HUES48 (cell line): ENCODE data around the gene DUSP11.
"Not testable (repeated sequence)": the region's sequence is repeated elsewhere in the genome, so short reads cannot be mapped to it uniquely, and the experiment has no call there.

Experiments
- H3K27ac ChIP-seq: one replicate; pipeline ENCODE4 v1.7.0; 2013; ENCODE audit warnings: low read depth, low read length, inconsistent platforms
- H3K27me3 ChIP-seq: 2 replicates; pipeline ENCODE4 v1.6.1; 2013; ENCODE audit warnings: mild to moderate bottlenecking, low read length; ENCODE audit not compliant: control insufficient read depth, insufficient read depth
- H3K36me3 ChIP-seq: 2 replicates; pipeline ENCODE4 v1.6.1; 2013; ENCODE audit warnings: low read length; ENCODE audit not compliant: control insufficient read depth, insufficient read depth
- H3K4me1 ChIP-seq: 2 replicates; pipeline ENCODE4 v1.6.1; 2013; ENCODE audit warnings: mild to moderate bottlenecking, low read length; ENCODE audit not compliant: control insufficient read depth, insufficient read depth
- H3K4me3 ChIP-seq: 2 replicates; pipeline ENCODE4 v1.5.1; 2013; ENCODE audit warnings: mild to moderate bottlenecking, low read depth, low read length
- H3K9ac ChIP-seq: 2 replicates; pipeline ENCODE4 v1.6.1; 2013; ENCODE audit warnings: mild to moderate bottlenecking, low read depth, low read length, moderate library complexity
- H3K9me3 ChIP-seq: 2 replicates; pipeline ENCODE4 v1.6.1; 2013; ENCODE audit warnings: low read length; ENCODE audit not compliant: control insufficient read depth, insufficient read depth

Gene DUSP11

GRCh38 chr2:73772819-73773218, 7.1 kb downstream of the DUSP11 start:
- no peaks in the 10 kb centered on the region for H3K27me3 ChIP-seq
- H3K36me3 ChIP-seq, result peaks cover 75% of the 10 kb centered on the region
- H3K4me1 ChIP-seq, result no peaks in the 10 kb centered on the region
- H3K27ac ChIP-seq, result no peak overlapping the region
- no peak overlapping the region for H3K4me3 ChIP-seq
- H3K9me3 ChIP-seq, result no peaks in the 10 kb centered on the region
- H3K9ac ChIP-seq, result no peak overlapping the region

GRCh38 chr2:73770725-73771124, 9.2 kb downstream of the DUSP11 start:
- no peak overlapping the region for H3K27ac ChIP-seq
- H3K9ac ChIP-seq, result no peak overlapping the region
- H3K9me3 ChIP-seq, result no peaks in the 10 kb centered on the region
- H3K27me3 ChIP-seq, result no peaks in the 10 kb centered on the region
- peaks cover 79% of the 10 kb centered on the region for H3K36me3 ChIP-seq
- H3K4me3 ChIP-seq, result no peak overlapping the region
- H3K4me1 ChIP-seq, result no peaks in the 10 kb centered on the region

- Histone ChIP-seq H3K4me1 (no peaks in the 10 kb centered on the region), H3K27me3 (no peaks in the 10 kb centered on the region), H3K9ac (no peak overlapping the region), H3K36me3 (peaks cover 79% of the 10 kb centered on the region), H3K9me3 (no peaks in the 10 kb centered on the region), H3K4me3 (no peak overlapping the region), H3K27ac (no peak overlapping the region)
Measured at GRCh38 chr2:73766994-73767393, 12.9 kb downstream of the DUSP11 start.

GRCh38 chr2:73766349-73766748, 13.6 kb downstream of the DUSP11 start:
- H3K36me3 ChIP-seq, result peaks cover 84% of the 10 kb centered on the region
- no peak overlapping the region for H3K9ac ChIP-seq
- H3K27ac ChIP-seq, result no peak overlapping the region
- no peak overlapping the region for H3K4me3 ChIP-seq
- H3K27me3 ChIP-seq, result no peaks in the 10 kb centered on the region
- H3K9me3 ChIP-seq, result no peaks in the 10 kb centered on the region
- no peaks in the 10 kb centered on the region for H3K4me1 ChIP-seq

- no peak overlapping the region for H3K27ac ChIP-seq
- no peak overlapping the region for H3K9ac ChIP-seq
- H3K4me1 ChIP-seq, result no peaks in the 10 kb centered on the region
- H3K4me3 ChIP-seq, result no peak overlapping the region
- H3K27me3 ChIP-seq, result no peaks in the 10 kb centered on the region
- no peaks in the 10 kb centered on the region for H3K9me3 ChIP-seq
- H3K36me3 ChIP-seq, result peaks cover 92% of the 10 kb centered on the region
Measured at GRCh38 chr2:73764945-73765344, 15.0 kb downstream of the DUSP11 start.

- no peaks in the 10 kb centered on the region for H3K4me1 ChIP-seq
Measured at GRCh38 chr2:73762571-73762970, 17.3 kb downstream of the DUSP11 start.

GRCh38 chr2:73759904-73760303, 20.0 kb downstream of the DUSP11 start:
- H3K9ac ChIP-seq, result no peak overlapping the region
- no peaks in the 10 kb centered on the region for H3K4me1 ChIP-seq
- H3K27me3 ChIP-seq, result no peaks in the 10 kb centered on the region
- no peak overlapping the region for H3K27ac ChIP-seq
- H3K4me3 ChIP-seq, result no peak overlapping the region
- peaks cover 68% of the 10 kb centered on the region for H3K36me3 ChIP-seq
- no peaks in the 10 kb centered on the region; the same call in 1 of the 2 replicates for H3K9me3 ChIP-seq

More at GRCh38 chr2:73762571-73762970, 17.3 kb downstream of the DUSP11 start:
- Histone ChIP-seq H3K4me3 (no peak overlapping the region), H3K27ac (no peak overlapping the region), H3K9me3 (no peaks in the 10 kb centered on the region), H3K27me3 (no peaks in the 10 kb centered on the region), H3K36me3 (peaks cover 83% of the 10 kb centered on the region), H3K9ac (no peak overlapping the region)

- no peaks in the 10 kb centered on the region for H3K27me3 ChIP-seq
- H3K36me3 ChIP-seq, result peaks cover 63% of the 10 kb centered on the region
- no peaks in the 10 kb centered on the region; the same call in 1 of the 2 replicates for H3K9me3 ChIP-seq
- H3K4me3 ChIP-seq, result no peak overlapping the region
- H3K4me1 ChIP-seq, result no peaks in the 10 kb centered on the region
- no peak overlapping the region for H3K27ac ChIP-seq
- no peak overlapping the region for H3K9ac ChIP-seq
Measured at GRCh38 chr2:73759285-73759764, 20.6 kb downstream of the DUSP11 start.

- not testable (repeated sequence) for H3K9me3 ChIP-seq, H3K27me3 ChIP-seq, H3K4me3 ChIP-seq, H3K9ac ChIP-seq, H3K4me1 ChIP-seq, H3K27ac ChIP-seq
- H3K36me3 ChIP-seq, result peaks cover 31% of the 10 kb centered on the region
Measured at GRCh38 chr2:73754332-73754731, 25.6 kb downstream of the DUSP11 start.

- no peak overlapping the region for H3K4me3 ChIP-seq
- no peak overlapping the region for H3K9ac ChIP-seq
- H3K27me3 ChIP-seq, result no peaks in the 10 kb centered on the region
- no peaks in the 10 kb centered on the region for H3K9me3 ChIP-seq
- no peaks in the 10 kb centered on the region for H3K4me1 ChIP-seq
- peaks cover 13% of the 10 kb centered on the region for H3K36me3 ChIP-seq
- H3K27ac ChIP-seq, result no peak overlapping the region
Measured at GRCh38 chr2:73749314-73749713, 30.6 kb downstream of the DUSP11 start.

- Histone ChIP-seq H3K4me1 (no peaks in the 10 kb centered on the region), H3K9me3 (no peaks in the 10 kb centered on the region), H3K9ac (no peak overlapping the region), H3K27me3 (peaks cover 6% of the 10 kb centered on the region), H3K36me3 (peaks cover 2% of the 10 kb centered on the region), H3K4me3 (no peak overlapping the region), H3K27ac (no peak overlapping the region)
Measured at GRCh38 chr2:73746877-73747208, 33.1 kb downstream of the DUSP11 start.
